ENCODE results near the gene ARL5A.

Gene ARL5A

GRCh38 chr2:151826737-151827157, 1.5 kb downstream of the ARL5A start:
- Histone ChIP-seq H3K27me3 (no peaks in the 10 kb centered on the region), H3K4me1 (peaks cover 0 to 46% (median 14%) of the 10 kb centered on the region in 4 donors), H3K4me3 (peak overlapping the region; percentile 90 to 99), H3K27ac (peak overlapping the region; percentile 85 to 89), H3K36me3 (no peaks in the 10 kb centered on the region), H3K9me3 (no peaks in the 10 kb centered on the region)
- intact Hi-C loops (cut with DNase I; ENCODE audit: low total_unique reads) = no loop called here
- no peak for TF ChIP-seq CTCF (IDR thresholded peaks at IDR 0.05)
- DNase-seq = no peak

- intact Hi-C loops (cut with DNase I; ENCODE audit: low total_unique reads) = no loop called here
- DNase-seq = no peak
- no peak for TF ChIP-seq CTCF (IDR thresholded peaks at IDR 0.05)
- Histone ChIP-seq H3K4me1 (peaks cover 0 to 46% (median 14%) of the 10 kb centered on the region in 4 donors), H3K9me3 (no peaks in the 10 kb centered on the region), H3K36me3 (no peaks in the 10 kb centered on the region), H3K27ac (peak overlapping the region; percentile 21 to 89), H3K4me3 (no peak overlapping the region), H3K27me3 (no peaks in the 10 kb centered on the region)
Observed at GRCh38 chr2:151824886-151825285, 3.3 kb downstream of the ARL5A start.

- H3K27me3 ChIP-seq = no peaks in the 10 kb centered on the region
- H3K9me3 ChIP-seq = no peaks in the 10 kb centered on the region
- TF ChIP-seq CTCF (IDR thresholded peaks at IDR 0.05) = no peak
- H3K4me3 ChIP-seq = no peak overlapping the region
- peaks cover 0 to 50% (median 14%) of the 10 kb centered on the region in 4 donors for H3K4me1 ChIP-seq
- no peak for DNase-seq
- peak overlapping the region; percentile 13 to 89 for H3K27ac ChIP-seq
- no peaks in the 10 kb centered on the region for H3K36me3 ChIP-seq
- intact Hi-C loops (cut with DNase I; ENCODE audit: low total_unique reads) = no loop called here
Observed at GRCh38 chr2:151823651-151824050, 4.6 kb downstream of the ARL5A start.

- Histone ChIP-seq H3K27me3 (no peaks in the 10 kb centered on the region), H3K9me3 (no peaks in the 10 kb centered on the region), H3K4me3 (no peak overlapping the region), H3K36me3 (no peaks in the 10 kb centered on the region), H3K27ac (no peak overlapping the region), H3K4me1 (peaks cover 0 to 34% (median 6%) of the 10 kb centered on the region in 4 donors)
- intact Hi-C loops (cut with DNase I; ENCODE audit: low total_unique reads) = no loop called here
- TF ChIP-seq CTCF (IDR thresholded peaks at IDR 0.05) = no peak
- no peak for DNase-seq
Observed at GRCh38 chr2:151819920-151820319, 8.3 kb downstream of the ARL5A start.

GRCh38 chr2:151817929-151818328, 10.3 kb downstream of the ARL5A start:
- no peak overlapping the region for H3K27ac ChIP-seq
- H3K9me3 ChIP-seq = no peaks in the 10 kb centered on the region
- H3K4me3 ChIP-seq = no peak overlapping the region
- intact Hi-C loops (cut with DNase I; ENCODE audit: low total_unique reads) = no loop called here
- no peak for TF ChIP-seq CTCF (IDR thresholded peaks at IDR 0.05)
- peaks cover 0 to 14% (median 0%) of the 10 kb centered on the region in 4 donors for H3K4me1 ChIP-seq
- no peak for DNase-seq
- H3K27me3 ChIP-seq = no peaks in the 10 kb centered on the region
- peaks cover 2 to 3% (median 2%) of the 10 kb centered on the region in 3 donors for H3K36me3 ChIP-seq

GRCh38 chr2:151816843-151817242, 11.4 kb downstream of the ARL5A start:
- no peak overlapping the region for H3K27ac ChIP-seq
- no peak overlapping the region for H3K4me3 ChIP-seq
- no peak for DNase-seq
- intact Hi-C loops (cut with DNase I; ENCODE audit: low total_unique reads) = no loop called here
- H3K9me3 ChIP-seq = no peaks in the 10 kb centered on the region
- peaks cover 10 to 13% (median 13%) of the 10 kb centered on the region in 3 donors for H3K36me3 ChIP-seq
- peaks cover 0 to 9% (median 0%) of the 10 kb centered on the region in 4 donors for H3K4me1 ChIP-seq
- H3K27me3 ChIP-seq = no peaks in the 10 kb centered on the region
- TF ChIP-seq CTCF (IDR thresholded peaks at IDR 0.05) = no peak
